Measurements from ENCODE around the gene GRK2. TPM values are rescaled to one million over a fixed set of nuclear protein-coding genes. Genes with fewer than 3 reads are reported as not detected.

Gene GRK2
- total RNA-seq, 1 donor from 2014 or later: 53.8 TPM

GRCh38 chr11:67283481-67283963 is 17.2 kb downstream of the GRK2 start:
- TF ChIP-seq, protein P1, sequence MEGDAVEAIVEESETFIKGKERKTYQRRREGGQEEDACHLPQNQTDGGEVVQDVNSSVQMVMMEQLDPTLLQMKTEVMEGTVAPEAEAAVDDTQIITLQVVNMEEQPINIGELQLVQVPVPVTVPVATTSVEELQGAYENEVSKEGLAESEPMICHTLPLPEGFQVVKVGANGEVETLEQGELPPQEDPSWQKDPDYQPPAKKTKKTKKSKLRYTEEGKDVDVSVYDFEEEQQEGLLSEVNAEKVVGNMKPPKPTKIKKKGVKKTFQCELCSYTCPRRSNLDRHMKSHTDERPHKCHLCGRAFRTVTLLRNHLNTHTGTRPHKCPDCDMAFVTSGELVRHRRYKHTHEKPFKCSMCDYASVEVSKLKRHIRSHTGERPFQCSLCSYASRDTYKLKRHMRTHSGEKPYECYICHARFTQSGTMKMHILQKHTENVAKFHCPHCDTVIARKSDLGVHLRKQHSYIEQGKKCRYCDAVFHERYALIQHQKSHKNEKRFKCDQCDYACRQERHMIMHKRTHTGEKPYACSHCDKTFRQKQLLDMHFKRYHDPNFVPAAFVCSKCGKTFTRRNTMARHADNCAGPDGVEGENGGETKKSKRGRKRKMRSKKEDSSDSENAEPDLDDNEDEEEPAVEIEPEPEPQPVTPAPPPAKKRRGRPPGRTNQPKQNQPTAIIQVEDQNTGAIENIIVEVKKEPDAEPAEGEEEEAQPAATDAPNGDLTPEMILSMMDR (IDR thresholded peaks at IDR 0.05; ENCODE audit: borderline replicate concordance): no peak
- peak; percentile 34 for DNase-seq
- intact Hi-C loops (cut with micrococcal nuclease): no loop called here
- H3K4me3 ChIP-seq: no peak overlapping the region
- H3K9me3 ChIP-seq (replicated peaks): no peaks in the 10 kb centered on the region
- peak overlapping the region; percentile 67 for H3K27ac ChIP-seq (replicated peaks)
- H3K27me3 ChIP-seq (ENCODE audit: low read depth): no peaks in the 10 kb centered on the region
- H3K4me1 ChIP-seq: peaks cover 64% of the 10 kb centered on the region
- H3K36me3 ChIP-seq: peaks cover 84% of the 10 kb centered on the region

DNA sequence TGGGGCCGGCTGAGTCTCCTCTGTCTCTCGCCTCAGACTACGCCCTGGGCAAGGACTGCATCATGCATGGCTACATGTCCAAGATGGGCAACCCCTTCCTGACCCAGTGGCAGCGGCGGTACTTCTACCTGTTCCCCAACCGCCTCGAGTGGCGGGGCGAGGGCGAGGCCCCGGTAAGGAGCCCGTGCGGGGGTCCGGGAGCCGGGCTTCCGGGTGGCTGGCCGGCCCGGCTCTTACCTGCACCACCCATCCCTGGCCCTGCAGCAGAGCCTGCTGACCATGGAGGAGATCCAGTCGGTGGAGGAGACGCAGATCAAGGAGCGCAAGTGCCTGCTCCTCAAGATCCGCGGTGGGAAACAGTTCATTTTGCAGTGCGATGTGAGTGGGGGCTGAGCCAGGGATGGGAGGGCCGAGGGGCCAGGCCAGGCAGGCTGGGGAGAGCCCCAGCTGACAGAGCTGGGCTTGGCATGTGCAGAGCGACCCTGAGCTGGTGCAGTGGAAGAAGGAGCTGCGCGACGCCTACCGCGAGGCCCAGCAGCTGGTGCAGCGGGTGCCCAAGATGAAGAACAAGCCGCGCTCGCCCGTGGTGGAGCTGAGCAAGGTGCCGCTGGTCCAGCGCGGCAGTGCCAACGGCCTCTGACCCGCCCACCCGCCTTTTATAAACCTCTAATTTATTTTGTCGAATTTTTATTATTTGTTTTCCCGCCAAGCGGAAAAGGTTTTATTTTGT is 18.7 kb downstream of the GRK2 start:
- TF ChIP-seq, protein P1 (IDR thresholded peaks at IDR 0.05; ENCODE audit: borderline replicate concordance): no peak
- no peak overlapping the region for H3K4me3 ChIP-seq
- peak; percentile 18 for DNase-seq

GRCh38 chr11:67285541-67286498 is 19.5 kb downstream of the GRK2 start:
- H3K27ac ChIP-seq (replicated peaks): peak overlapping the region; percentile 95
- peaks cover 67% of the 10 kb centered on the region for H3K36me3 ChIP-seq
- intact Hi-C loops (cut with micrococcal nuclease): no loop called here
- no peaks in the 10 kb centered on the region for H3K9me3 ChIP-seq (replicated peaks)
- H3K4me1 ChIP-seq: peaks cover 62% of the 10 kb centered on the region
- H3K27me3 ChIP-seq (ENCODE audit: low read depth): no peaks in the 10 kb centered on the region
- H3K4me3 ChIP-seq: no peak overlapping the region
- TF ChIP-seq, protein P1 (IDR thresholded peaks at IDR 0.05; ENCODE audit: borderline replicate concordance): no peak
- DNase-seq: peak; percentile 20

More for the DNA sequence above, 18.7 kb downstream of the GRK2 start:
- H3K27me3 ChIP-seq (ENCODE audit: low read depth): no peaks in the 10 kb centered on the region
- intact Hi-C loops (cut with micrococcal nuclease): no loop called here
- no peaks in the 10 kb centered on the region for H3K9me3 ChIP-seq (replicated peaks)
- H3K36me3 ChIP-seq: peaks cover 70% of the 10 kb centered on the region
- H3K4me1 ChIP-seq: peaks cover 62% of the 10 kb centered on the region
- peak overlapping the region; percentile 95 for H3K27ac ChIP-seq (replicated peaks)

- H3K36me3 ChIP-seq: peaks cover 64% of the 10 kb centered on the region
These were observed 20.5 kb downstream of the GRK2 start for GRCh38 chr11:67286621-67287333.

More at GRCh38 chr11:67286621-67287333, 20.5 kb downstream of the GRK2 start:
- peaks cover 63% of the 10 kb centered on the region for H3K4me1 ChIP-seq
- no peaks in the 10 kb centered on the region for H3K27me3 ChIP-seq (ENCODE audit: low read depth)
- peak overlapping the region; percentile 95 for H3K27ac ChIP-seq (replicated peaks)
- intact Hi-C loops (cut with micrococcal nuclease): no loop called here
- no peaks in the 10 kb centered on the region for H3K9me3 ChIP-seq (replicated peaks)
- TF ChIP-seq, protein P1 (IDR thresholded peaks at IDR 0.05; ENCODE audit: borderline replicate concordance): no peak
- H3K4me3 ChIP-seq: no peak overlapping the region
- DNase-seq: peak; percentile 29
